Endothelial cell of umbilical vein (primary cell): Measurements from ENCODE around the gene GNAO1.

Experiments
- POLR2A ChIP-seq: IDR thresholded peaks from 2 replicates; pipeline ENCODE4 v1.6.1; 2012; ENCODE audit warnings: low read depth, mild to moderate bottlenecking, control low read depth, low read length
- POLR2AphosphoS5 ChIP-seq: IDR thresholded peaks from 2 replicates; pipeline ENCODE4 v1.6.1; 2012; ENCODE audit warnings: low read depth, mild to moderate bottlenecking, control low read depth, low read length, moderate library complexity; ENCODE audit not compliant: insufficient read depth
- TF ChIP-seq, protein P1 (sequence below), 2 donors: IDR thresholded peaks; 1 replicate in 1 of 2; 2 replicates in 1 of 2; pipeline ENCODE4 v1.5.1; 2011; ENCODE audit warnings: low read length in 2 of 2, mild to moderate bottlenecking in 2 of 2, moderate library complexity in 2 of 2, control low read depth in 1 of 2, inconsistent platforms in 1 of 2, low read depth in 1 of 2; ENCODE audit not compliant: insufficient read depth in 1 of 2; ENCODE audit errors: extremely low read depth in 1 of 2
- TF ChIP-seq, protein P2 (sequence below): IDR thresholded peaks from 2 replicates; pipeline ENCODE4 v1.6.1; 2011; ENCODE audit not compliant: insufficient read depth, insufficient read length

DNA sequence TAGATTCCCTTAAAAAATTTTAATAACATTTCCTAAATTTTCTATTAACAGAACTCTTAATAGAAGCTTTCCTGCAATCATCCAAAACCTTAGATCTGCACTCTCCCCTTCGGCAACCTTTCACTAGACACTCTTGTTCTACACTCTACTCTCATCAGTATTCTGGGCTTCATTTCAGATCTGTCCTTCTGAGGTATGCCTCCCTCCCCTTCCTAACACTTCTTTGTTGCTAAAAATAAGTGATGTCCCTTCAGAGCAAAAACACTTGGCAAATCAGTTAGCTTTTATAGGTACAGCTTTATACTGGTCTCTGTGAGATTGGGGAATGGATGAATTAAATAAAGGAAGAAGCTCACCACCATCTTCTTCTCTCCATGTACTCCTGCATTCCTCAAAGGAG, 28.2 kb upstream of the GNAO1 start:
- TF ChIP-seq, protein P1, sequence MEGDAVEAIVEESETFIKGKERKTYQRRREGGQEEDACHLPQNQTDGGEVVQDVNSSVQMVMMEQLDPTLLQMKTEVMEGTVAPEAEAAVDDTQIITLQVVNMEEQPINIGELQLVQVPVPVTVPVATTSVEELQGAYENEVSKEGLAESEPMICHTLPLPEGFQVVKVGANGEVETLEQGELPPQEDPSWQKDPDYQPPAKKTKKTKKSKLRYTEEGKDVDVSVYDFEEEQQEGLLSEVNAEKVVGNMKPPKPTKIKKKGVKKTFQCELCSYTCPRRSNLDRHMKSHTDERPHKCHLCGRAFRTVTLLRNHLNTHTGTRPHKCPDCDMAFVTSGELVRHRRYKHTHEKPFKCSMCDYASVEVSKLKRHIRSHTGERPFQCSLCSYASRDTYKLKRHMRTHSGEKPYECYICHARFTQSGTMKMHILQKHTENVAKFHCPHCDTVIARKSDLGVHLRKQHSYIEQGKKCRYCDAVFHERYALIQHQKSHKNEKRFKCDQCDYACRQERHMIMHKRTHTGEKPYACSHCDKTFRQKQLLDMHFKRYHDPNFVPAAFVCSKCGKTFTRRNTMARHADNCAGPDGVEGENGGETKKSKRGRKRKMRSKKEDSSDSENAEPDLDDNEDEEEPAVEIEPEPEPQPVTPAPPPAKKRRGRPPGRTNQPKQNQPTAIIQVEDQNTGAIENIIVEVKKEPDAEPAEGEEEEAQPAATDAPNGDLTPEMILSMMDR (IDR thresholded peaks at IDR 0.05; ENCODE audit: extremely low read depth in 1 of 2, insufficient read depth in 1 of 2, low read depth in 1 of 2, low read length in 2 of 2), result no peak
- no peak for TF ChIP-seq POLR2AphosphoS5
- TF ChIP-seq, protein P2, sequence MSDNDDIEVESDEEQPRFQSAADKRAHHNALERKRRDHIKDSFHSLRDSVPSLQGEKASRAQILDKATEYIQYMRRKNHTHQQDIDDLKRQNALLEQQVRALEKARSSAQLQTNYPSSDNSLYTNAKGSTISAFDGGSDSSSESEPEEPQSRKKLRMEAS, result no peak
- TF ChIP-seq POLR2A, result no peak
